NCI-H446 (cell line): Measurements from ENCODE around the gene SMARCE1.

Source experiments
- DNase-seq, 2 experiments: peaks; one replicate each; lab custom pipeline; 2025; lab: John Stamatoyannopoulos, UW

SMARCE1 gene

GRCh38 chr17:40647624-40648383 is at the start of gene SMARCE1:
Gene SMARCE1 (minus strand): TSS chr17:40647818. CDS start chr17:40645802, 2,016 bp downstream.
- peak; percentile 60 to 75 for DNase-seq

DNA sequence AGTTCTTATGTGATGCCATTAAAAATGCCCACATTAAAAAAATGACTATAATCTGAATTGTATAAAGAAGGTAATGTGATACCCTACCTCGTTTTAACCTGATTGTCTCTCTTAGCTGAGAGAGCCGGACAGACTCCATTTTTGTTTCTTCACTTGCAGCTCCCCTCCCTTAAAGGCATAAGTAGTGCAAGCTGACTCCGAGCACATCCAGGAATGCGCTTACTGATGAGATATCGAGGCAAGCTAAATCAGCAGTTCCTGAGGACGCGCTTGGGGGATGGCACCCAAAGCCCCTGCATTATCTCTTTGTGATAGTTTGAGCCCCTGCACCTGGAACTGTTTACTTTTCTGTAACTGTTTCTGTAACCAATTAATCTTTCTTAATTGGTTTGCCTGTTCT is 49.7 kb upstream of the SMARCE1 start:
- DNase-seq = no peak

- no peak for DNase-seq
These were observed 49.0 kb upstream of the SMARCE1 start for GRCh38 chr17:40696651-40697072.

GRCh38 chr17:40695874-40696472 is 48.4 kb upstream of the SMARCE1 start:
- DNase-seq = no peak

DNA sequence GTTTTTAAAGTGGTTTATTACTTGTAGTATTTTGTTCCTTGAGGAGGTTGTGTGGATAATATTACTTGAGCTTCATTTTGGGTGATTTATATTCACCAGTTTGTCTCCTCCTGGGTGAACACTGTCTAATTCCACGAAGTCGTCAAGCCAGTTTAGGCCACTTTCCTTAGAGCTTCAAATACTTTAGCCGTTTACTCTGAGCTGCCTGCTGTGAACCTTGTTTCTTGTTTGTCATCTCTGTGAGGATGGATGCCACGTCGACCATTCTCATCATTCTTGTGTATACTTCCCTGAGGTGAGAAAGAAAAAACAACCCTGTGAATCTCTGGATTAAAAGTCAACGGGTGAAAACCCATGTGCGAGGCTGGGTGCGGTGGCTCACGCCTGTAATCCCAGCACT is 47.0 kb upstream of the SMARCE1 start:
- DNase-seq = no peak

GRCh38 chr17:40687106-40687505 is 39.5 kb upstream of the SMARCE1 start:
- DNase-seq = no peak

DNA sequence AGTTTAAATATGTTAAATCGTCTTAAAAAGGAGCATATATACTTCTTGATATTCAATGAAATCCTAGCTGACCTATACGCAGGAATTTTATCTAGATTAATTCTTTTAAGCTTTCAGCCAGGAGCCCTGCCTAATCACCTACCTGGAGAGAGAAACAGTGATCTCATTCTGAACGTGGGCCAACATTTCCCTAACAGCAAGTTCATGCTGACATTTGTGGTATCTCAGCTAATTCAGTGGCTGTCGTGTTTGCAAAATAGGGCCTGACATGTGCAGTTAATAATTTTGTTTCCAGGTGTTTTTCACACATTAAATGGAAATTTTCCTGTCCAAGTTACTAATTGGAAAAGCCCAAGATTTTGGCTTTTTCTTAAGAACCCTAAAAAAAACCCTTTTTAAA is 38.6 kb upstream of the SMARCE1 start:
- no peak for DNase-seq

GRCh38 chr17:40680998-40681397 is 33.4 kb upstream of the SMARCE1 start:
- DNase-seq = no peak

DNA sequence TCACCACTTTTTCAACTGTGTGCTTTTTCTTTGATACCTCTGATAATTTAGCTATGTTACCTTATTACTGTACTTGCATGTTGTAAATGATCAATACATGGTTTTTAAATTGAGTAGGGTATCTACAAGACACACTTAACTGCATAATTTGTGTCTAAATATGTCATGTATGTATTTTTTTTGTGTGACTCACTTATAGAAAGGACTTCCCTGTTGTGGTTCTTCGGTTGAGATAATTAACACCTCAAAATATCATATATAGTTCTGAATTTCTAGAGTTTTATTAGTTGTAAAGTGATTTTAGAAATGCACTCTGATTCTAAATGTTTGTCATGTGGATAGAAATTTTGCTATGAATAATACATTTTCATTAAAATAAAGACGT is 31.9 kb upstream of the SMARCE1 start:
- no peak for DNase-seq

GRCh38 chr17:40678902-40679522 is 31.4 kb upstream of the SMARCE1 start:
- DNase-seq = no peak

- no peak for DNase-seq
These were observed 28.3 kb upstream of the SMARCE1 start for GRCh38 chr17:40675905-40676304.

DNA sequence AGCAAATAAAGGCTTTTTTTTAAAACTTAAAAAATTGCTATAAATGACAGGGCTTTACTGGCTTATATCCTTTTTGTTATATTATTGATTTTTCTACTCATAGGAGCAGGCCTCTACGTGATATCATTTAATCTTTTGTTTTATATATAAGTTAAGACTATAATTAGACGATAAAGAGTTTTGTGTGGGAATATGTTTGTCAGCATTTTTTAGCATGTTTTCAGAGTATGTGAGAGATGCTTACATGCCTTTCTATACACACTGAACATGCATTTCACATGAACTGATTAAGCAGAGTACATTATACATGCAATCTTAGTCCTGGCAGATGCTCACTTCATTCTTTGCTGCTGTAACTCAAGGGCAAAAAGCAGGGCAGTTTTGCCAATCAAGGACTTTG is 25.0 kb upstream of the SMARCE1 start:
- DNase-seq = no peak

- no peak for DNase-seq
These were observed 23.7 kb upstream of the SMARCE1 start for GRCh38 chr17:40671282-40671681.

- DNase-seq = no peak
These were observed 18.7 kb upstream of the SMARCE1 start for GRCh38 chr17:40666331-40666730.

- DNase-seq = no peak
These were observed 17.1 kb upstream of the SMARCE1 start, which contains the start of gene KRT222 for GRCh38 chr17:40664582-40665333. Gene KRT222 (minus strand): TSS chr17:40665177. CDS start chr17:40665099, 78 bp downstream.

DNA sequence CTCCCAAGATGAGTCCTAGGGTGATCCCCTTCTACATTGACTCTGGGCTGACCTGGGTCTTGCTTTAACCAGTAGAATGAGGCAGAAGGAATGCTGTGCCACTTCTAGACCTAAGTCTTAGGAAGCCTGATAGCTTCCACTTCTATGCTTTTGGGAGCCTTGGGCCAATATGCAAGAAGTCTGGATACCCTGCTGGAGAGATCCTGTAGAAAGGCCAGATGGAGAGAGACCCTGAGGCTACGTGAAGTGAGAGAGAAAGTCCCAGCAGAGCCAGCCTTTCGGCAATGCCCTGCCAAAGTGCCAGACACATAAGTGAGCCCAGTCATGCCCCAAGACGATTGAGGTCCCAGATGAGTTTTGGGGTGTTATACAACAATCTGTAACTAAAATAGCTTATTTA is 15.6 kb upstream of the SMARCE1 start:
- DNase-seq = no peak

- DNase-seq = no peak
These were observed 12.3 kb upstream of the SMARCE1 start for GRCh38 chr17:40659911-40660310.

- DNase-seq = no peak
These were observed 10.8 kb upstream of the SMARCE1 start for GRCh38 chr17:40658396-40658795.

DNA sequence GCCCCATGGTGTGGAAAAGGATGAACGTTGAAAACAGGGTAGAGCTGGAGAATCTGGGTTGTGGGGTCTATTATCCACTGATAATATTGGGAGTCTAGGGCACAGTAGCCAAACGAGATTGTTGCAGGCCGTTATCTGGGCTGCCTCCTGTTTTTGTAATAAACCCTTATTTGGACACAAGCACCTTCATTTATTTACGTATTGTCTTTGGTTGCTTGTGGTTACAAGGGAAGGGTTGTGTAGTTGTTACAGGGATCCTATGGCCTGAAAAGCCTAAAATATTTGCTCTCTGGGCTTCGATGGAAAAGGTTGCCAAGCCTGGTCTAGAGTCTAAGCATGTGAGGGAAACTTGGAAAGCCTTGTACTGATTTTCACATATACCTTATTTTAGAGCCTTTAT is 4.3 kb upstream of the SMARCE1 start:
- no peak for DNase-seq

DNA sequence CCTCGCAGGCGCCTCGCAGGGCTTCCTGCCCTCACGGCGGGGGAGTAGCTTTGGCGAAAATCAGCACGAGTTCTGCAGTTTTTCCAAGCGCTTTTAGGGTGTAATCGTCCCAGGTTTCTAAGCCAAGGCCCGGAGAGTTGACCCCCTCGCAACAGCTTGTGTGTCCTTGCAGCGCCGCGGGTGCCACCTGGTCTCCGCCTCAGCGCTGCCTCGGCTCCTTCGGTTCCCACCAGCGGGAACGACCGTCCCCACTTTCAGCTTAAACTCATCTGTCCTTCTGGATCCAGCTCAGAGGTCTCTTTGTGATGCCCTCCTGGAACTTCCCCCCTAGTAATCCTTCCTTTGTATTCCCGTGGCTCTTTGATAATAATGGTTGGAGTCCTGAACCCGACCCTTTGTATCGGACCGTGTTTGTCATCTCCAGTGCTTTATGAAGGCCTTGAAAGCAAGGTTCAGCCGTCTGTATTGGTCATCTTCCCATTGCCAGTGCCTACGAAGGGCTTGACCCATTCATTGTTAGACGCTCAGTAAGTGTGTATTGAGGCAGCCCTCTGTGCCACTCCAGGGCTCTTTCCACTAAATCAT is 858 bp upstream of the SMARCE1 start:
- DNase-seq = peak in 1 of 2 experiments; percentile 9

- DNase-seq = no peak
These were observed 611 bp downstream of the SMARCE1 start for GRCh38 chr17:40646791-40647623.
